Measurements from ENCODE around the gene AUP1.
"Not testable (repeated sequence)": the region's sequence is repeated elsewhere in the genome, so short reads cannot be mapped to it uniquely, and the experiment has no call there.

AUP1 gene

DNA sequence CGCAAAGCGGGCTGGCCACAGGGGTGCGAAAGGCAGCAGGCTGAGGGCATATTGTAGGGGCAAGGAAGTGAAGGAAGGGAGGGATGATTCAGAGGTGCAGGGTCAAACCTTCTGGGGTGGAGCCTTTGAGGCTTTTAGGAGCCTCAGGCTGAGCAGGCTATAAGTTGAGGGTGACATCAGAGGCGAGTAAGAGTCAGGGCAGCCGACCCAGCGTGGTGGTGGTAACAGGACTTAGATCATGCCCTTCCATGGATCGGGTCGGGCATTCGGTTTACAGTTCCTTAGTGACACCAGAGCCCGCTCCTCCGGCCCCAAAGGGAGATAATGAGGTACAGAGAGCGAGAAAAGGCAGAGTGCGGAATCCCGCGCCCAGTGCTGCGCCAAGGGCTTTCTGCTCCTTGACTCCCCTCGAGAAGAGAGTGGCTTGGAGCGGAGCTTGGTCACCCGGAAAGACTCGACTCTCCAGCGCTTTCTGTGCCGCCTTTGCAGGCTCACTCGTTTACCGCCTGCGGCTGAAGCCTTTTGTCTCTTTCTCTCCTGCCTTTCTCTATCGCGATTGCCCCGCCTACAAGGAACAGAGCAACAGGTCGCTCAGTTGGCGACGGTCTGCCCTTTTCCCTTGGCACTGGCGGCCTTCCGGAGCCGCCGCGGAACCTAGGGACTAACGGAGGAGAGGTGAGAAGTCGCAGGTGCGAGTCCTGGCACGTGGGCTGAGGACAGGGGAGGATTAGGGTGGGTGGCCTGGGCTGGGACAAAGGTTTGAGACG, 30.8 kb downstream of the AUP1 start:
- DNase-seq (ENCODE audit: low spot score), result peak; percentile 45

DNA sequence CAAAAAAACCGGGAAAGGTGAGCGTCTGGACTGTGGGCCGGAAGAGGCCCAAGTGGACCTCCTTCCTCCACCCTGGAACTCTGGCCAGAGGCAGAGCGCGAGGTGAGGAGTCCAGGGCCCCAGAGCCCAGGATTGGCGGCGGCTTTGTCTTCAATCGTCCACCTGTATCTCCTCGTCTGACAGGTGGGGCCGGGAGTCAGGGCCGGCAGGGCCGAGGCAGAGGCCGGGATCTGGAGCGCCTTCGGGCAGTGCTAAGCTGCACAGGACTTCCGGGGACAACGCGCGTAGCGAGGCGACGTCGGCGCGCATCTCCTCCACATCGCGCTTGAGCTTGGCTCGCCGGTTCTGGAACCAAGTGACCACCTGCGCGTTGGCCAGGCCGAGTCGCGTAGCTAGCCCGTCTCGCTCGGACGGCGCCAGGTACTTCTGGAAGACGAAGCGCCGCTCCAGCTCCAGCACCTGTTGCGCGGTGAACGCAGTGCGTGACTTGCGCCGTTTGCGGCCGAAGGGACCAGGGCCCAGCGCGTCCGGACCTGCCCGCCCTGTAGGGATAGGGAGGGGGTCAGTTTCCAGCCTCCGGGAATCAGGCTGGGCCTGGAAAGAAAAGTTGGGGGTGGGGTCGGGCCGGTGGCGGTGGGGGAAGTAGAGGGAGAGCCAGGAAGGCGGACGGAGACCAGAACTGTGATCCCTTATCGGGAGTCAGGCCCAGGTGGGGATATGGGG, 31.6 kb downstream of the AUP1 start:
- no peak for DNase-seq (ENCODE audit: low spot score)

DNA sequence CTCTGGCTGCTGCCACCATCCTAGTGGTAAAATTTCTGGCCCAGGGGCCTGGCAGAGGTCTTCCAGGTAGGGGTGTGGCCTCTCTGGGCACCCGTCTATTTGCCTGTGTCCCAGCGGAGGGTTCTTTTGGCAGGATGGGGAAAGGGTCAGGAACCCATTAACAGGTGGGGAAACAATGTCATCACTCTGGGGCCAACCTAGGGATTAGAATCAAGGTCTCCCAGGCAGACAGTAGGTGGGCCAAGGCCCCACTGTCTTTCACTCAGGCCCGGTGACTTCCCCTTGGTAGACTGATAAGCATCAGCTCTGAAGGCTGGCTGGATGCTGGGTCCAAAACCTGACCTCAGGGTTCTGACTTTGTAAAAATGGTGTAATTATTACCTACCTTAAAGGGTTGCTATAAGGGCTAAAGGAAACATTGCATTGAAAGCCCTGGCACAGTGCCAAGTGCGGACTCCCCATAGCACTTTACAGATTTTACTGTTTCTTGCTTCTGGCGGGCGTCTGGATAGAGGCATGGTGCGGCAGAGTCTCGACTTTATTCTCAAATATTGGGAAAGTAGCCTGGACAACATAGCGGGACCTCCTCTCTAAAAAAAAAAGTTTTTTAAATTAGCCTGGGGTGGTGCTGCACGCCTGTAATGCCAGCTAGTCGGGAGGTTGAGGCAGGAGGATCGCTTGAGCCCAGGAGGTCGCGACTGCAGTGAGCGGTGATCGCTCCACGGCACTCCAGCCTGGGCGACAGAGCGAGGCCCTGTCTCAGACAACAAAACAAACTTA, 32.3 kb downstream of the AUP1 start:
- no peak for DNase-seq (ENCODE audit: low spot score)

DNA sequence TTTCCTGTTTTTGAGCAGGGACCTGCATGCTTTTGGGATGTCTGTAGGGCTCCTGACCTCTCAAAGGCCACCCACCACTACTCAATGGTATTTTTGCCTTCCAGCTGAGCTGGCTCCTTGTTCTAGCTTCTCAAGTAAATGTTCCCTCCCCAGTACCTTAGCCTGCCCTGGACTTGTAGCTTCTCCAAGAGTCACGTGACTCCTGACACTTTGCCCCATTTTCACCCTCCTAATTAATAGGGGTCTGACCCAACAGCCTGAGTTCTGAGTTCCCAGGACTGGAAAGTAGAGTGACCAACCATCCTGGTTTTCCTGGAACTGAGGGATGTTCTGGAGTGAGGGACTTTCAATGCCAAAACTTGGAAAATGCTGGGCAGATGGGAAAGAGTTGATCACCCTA, 34.1 kb downstream of the AUP1 start:
- no peak for DNase-seq (ENCODE audit: low spot score)

DNA sequence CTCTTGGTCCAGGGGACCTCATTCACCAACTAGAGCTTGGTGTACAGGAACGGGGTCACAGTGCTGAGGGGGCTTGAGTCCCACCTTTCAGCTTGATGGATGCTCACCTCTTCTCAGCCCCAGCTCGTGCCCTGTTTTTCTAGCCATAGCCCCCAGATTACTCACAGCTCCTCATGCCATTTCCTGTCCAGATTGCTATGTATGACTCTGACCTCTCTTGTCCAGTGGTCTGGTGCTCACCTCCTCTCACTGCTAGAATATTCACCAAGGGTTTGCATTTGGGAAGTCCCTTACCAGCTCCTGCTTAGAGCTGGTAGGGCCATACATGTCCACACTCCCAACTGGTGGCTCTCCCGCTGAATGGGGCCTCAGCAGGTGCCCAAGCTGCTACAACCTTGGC, 36.0 kb downstream of the AUP1 start:
- no peak for DNase-seq (ENCODE audit: low spot score)

DNA sequence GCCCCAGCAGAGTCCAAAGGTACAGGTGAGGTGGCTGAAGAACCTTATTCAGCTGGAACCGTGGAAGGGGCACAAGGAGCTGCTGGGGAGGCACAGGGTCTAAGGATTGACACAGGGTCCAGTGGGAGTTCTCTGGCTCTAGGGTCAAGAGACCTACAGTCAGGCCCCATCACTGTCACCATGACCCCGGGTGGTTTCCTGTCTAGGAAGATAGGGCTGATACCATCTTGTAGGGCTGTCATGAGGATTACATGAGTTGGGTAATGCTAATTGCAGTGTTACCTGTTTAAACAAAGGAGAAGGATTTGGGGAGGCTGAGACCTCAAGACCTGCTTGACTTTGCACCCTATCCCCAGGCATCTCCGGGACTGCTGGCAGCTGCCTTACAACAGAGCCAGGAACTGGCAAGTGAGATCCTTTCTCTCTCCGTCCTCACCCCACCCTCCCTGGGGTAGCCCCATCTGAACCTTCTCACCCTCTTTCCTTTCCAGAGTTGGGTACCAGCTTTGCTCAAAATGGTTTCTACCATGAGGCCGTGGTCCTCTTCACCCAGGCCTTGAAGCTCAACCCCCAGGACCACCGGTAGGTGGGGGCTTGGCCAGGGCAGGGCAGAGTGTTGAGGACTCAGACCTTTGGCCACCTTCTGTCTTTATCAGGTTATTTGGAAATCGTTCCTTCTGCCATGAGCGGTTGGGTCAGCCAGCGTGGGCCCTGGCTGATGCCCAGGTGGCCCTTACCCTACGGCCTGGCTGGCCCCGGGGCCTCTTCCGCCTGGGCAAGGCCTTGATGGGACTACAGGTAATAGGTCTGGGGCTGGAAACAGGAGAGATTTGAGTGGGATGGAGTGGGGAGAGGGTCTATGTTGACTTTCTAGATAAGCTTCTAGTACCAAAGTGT, 37.6 kb downstream of the AUP1 start:
- no peak for DNase-seq (ENCODE audit: low spot score)

DNA sequence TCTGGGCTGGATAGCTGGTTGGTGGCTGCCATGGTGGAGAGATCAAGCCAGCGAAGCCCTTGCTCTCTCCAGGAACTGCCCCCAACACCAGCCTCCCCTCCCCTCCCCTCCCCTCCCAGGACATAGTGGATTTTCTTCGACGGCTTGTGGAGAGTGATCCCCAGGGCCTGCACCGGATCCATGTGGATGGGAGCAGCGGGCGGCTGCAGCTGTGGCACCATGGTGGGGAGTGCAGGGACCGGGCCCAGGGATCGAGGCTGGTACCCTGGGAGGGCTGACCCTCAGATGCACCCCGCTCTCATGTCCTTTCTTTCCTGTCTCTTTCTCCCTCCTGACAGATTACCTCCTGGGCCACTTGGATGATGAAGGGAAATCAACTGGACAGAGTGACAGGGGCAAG, 39.6 kb downstream of the AUP1 start:
- DNase-seq (ENCODE audit: low spot score), result no peak

DNA sequence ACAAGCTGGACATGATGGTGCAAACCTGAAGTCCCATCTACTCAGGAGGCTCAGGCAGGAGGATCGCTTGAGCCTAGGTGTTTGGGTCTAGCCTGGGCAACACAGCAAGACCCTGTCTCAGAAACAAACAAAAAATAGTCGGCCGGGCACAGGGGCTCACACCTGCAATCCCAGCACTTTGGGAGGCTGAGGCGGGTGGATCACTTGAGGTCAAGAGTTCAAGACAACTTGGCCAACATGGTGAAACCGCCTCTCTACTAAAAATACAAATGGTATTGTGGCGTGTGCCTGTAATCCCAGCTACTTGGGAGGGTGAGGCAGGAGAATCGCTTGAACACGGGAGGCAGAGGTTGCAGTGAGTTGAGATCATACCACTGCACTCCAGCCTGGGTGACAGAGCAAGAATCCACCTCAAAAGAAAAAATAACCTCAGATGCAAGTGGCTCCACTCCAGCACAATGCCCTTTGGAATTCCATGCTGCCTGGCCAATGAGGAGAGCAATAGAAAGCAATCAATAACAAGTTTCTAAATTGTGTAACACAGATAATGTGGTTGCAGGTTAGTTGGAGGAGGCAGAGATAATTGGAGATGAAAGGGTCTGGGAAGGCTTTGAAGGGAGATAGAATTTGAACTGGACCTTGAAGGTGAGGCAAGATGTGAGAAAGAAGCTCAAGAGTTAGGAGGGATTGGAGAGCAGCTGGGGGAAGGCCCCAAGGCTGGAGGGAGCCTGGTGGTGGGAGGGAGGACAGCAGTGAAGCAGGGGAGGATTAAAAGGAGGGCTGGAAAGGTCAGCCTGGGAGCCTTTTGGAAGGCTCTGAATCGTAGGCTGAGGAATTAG, 40.6 kb downstream of the AUP1 start:
- DNase-seq (ENCODE audit: low spot score), result no peak

DNA sequence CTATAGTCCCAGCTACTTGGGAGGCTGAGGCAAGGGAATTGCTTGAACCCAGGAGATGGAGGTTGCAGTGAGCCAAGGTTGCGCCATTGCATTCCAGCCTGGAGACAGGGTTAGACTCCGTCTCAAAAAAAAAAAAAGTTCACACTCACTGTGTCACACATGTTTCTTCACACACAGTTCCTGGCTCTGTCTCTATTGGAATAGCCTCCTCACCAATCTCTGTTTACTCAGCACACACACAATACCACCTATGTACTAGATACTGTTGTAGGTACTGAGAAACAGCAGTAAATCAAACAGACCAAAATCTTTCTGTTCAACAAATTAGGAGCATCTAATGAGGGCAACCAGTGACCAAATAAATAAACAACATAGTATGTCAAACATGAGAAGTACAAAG, 43.4 kb downstream of the AUP1 start:
- DNase-seq (ENCODE audit: low spot score), result no peak

DNA sequence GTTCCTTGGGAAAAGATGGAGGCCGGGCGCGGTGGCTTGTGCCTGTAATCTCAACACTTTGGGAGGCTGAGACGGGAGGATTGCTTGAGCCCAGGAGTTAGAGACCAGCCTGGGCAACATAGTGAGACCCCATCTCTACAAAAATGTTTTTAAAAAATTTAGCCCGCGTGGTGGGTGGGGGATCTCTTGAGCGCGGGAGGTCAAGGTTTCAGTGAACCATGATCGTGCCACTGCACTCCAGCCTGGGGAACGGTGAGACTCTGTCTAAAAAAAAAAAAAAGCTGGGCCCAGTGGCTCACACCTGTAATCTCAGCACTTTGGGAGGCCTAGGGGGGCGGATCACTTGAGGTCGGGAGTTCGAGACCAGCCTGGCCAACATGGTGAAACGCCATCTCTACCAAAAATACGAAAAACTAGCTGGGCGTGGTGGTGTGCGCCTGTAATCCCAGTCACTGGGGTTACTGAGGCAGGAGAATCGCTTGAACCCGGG, 45.8 kb downstream of the AUP1 start:
- not testable (repeated sequence) for DNase-seq (ENCODE audit: low spot score)

DNA sequence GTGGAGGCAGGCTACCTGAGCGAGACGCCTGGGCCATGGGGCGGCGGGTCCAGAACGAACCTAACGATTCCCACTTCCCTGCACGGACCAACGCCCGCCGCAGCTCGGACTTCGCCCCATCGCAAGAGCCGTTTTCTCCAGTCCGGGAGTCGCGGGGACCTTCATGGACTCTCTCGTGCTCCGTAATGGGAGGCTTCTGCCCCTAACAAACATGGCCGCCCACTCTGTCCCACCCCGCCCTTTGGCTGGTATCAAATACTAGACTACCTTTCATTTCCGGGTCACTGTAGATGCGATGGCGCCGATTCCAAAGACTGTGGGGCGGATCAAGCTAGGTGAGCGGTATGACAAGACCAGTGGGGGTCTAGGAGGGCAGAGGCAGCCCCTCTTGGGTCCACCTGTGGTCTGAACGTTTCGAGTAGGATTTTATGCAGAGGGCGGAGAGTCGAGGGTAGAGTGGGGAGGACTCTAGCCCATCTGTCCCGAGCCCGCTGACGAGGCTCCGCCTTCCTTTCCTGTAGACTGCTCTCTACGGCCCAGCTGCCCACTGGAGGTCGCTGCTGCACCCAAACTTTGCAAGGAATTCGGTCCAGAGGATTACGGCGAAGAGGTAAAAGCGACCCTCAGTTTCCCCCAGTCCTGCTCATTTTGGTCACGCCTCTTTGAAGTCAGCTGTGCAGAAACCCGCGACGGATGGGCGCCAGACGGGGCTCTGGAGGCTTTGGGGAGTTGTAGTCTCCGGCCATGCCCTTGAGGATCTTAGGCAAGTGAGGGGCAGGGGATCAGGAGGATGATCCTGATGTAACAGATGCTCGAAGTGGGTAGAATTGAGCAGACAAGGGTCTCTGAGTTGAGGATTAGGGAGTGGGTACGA, 46.5 kb downstream of the AUP1 start, which contains the start of the genes CCDC142 and TTC31:
Gene CCDC142, minus strand, starts transcription at position 198 of the 874 bp plus-strand sequence. Its CDS starts 161 bp downstream, at position 37.
Gene TTC31, plus strand, starts transcription at position 281 of the 874 bp plus-strand sequence. Its CDS starts 15 bp downstream, at position 296.
- DNase-seq (ENCODE audit: low spot score), result peak; percentile 95

DNA sequence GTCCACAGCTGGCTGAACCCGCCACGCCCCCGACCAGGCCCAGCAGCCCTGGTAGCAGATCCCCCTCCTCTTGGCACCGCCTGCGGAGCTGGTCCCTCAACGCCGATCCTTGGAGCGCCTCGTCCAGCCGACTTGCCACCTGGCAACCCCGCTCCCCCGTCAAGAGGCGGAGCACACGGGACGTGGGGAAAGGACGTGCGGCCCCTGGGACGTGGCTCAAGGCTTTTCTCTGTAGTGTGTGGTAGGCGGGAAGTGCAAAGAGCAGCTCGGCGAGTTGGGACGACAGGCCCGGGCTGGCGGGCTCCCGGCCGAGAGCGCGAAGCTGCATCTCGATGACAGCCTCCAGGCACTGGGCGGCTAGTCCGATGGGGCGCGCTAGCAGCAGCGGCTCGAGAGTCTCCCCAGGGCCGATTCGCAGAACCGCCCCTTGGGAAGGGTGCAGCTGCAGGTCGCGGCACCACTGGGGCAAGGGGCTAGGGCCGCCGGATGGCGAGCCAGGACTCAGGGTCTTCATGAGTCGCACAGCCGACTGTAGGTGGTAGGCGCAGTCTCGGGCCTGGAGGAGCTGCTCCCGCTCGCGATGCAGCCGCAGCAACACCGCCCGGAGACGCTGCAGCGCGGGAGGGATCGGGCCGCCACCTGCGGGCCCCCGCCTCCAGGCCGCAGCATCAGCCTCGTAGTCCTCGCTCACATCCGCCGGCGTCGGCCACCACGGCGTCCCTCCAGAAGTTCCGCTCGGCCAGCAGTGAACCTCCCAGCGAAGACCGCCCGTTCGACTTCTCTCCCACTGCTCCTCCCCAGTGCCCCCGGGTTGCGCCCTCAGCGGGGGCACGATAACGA, 47.3 kb downstream of the AUP1 start:
- peak; percentile 53 for DNase-seq (ENCODE audit: low spot score)

DNA sequence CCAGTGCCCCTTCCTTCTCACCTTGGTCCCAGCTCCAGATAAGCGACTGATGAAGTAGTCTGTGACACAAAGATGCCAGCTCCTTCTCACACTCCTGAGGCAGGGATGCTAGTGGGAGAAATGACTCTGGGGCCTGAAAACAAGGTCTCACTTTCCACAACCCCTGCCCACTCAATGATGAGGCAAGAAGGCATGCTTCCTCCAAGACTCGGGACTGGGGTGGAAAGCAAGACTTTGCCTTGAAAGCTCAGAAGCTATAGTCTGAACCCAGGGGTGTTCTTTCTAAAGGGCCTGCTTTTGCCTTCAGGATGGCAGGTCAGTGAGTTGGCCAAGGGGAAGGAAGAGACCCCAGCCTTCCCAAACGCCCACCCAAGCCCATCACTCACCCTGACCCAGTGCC, 48.1 kb downstream of the AUP1 start:
- DNase-seq (ENCODE audit: low spot score), result no peak

Measured in CD4-positive, alpha-beta T cell treated with Interleukin-15 for 4 hours (primary cell).